T-helper 1 cell treated with Interleukin-12 subunit alpha and Interleukin-12 subunit beta and Interleukin-4 antibody, amounts not matched to agents 30 μg/mL and 1 μg/mL, for 36 hours (primary cell): Measurements from ENCODE around the gene CHRNA1.

Experiments
- H3K27ac Mint-ChIP-seq: one replicate; pipeline ENCODE4 v1.8.0; 2021; ENCODE audit warnings: mild to moderate bottlenecking, mixed read lengths
- H3K27me3 Mint-ChIP-seq: one replicate; pipeline ENCODE4 v1.8.0; 2021; ENCODE audit warnings: low read depth, mixed read lengths
- H3K36me3 Mint-ChIP-seq: one replicate; pipeline ENCODE4 v1.8.0; 2021; ENCODE audit warnings: low read depth, mixed read lengths
- H3K4me1 Mint-ChIP-seq: one replicate; pipeline ENCODE4 v1.8.0; 2021; ENCODE audit warnings: low read depth, mixed read lengths
- H3K4me3 Mint-ChIP-seq: one replicate; pipeline ENCODE4 v1.8.0; 2021; ENCODE audit warnings: mild to moderate bottlenecking, moderate library complexity, mixed read lengths
- H3K9me3 Mint-ChIP-seq: one replicate; pipeline ENCODE4 v1.8.0; 2021; ENCODE audit warnings: mixed read lengths

Gene CHRNA1

GRCh38 chr2:174759381-174760065, 4.7 kb downstream of the CHRNA1 start:
- no peak overlapping the region for H3K4me3 Mint-ChIP-seq
- H3K36me3 Mint-ChIP-seq: no peaks in the 10 kb centered on the region
- no peak overlapping the region for H3K27ac Mint-ChIP-seq
- peaks cover 9% of the 10 kb centered on the region for H3K27me3 Mint-ChIP-seq
- H3K9me3 Mint-ChIP-seq: no peaks in the 10 kb centered on the region
- peaks cover 2% of the 10 kb centered on the region for H3K4me1 Mint-ChIP-seq

- Mint-ChIP-seq H3K4me1 (peaks cover 13% of the 10 kb centered on the region), H3K36me3 (no peaks in the 10 kb centered on the region), H3K27me3 (peaks cover 9% of the 10 kb centered on the region), H3K9me3 (no peaks in the 10 kb centered on the region), H3K4me3 (no peak overlapping the region), H3K27ac (no peak overlapping the region)
These were observed 7.5 kb downstream of the CHRNA1 start for GRCh38 chr2:174756743-174757142.

- Mint-ChIP-seq H3K4me3 (no peak overlapping the region), H3K27ac (peak overlapping the region; percentile 71), H3K9me3 (no peaks in the 10 kb centered on the region), H3K27me3 (peaks cover 18% of the 10 kb centered on the region), H3K4me1 (peaks cover 28% of the 10 kb centered on the region), H3K36me3 (no peaks in the 10 kb centered on the region)
These were observed 11.1 kb downstream of the CHRNA1 start for GRCh38 chr2:174753038-174753633.

- Mint-ChIP-seq H3K36me3 (no peaks in the 10 kb centered on the region), H3K9me3 (no peaks in the 10 kb centered on the region), H3K27me3 (peaks cover 23% of the 10 kb centered on the region), H3K27ac (peak overlapping the region; percentile 71), H3K4me3 (peak overlapping the region; percentile 57), H3K4me1 (peaks cover 28% of the 10 kb centered on the region)
These were observed 11.8 kb downstream of the CHRNA1 start for GRCh38 chr2:174752403-174753037.

- no peaks in the 10 kb centered on the region for H3K36me3 Mint-ChIP-seq
- H3K4me1 Mint-ChIP-seq: peaks cover 28% of the 10 kb centered on the region
- peaks cover 29% of the 10 kb centered on the region for H3K27me3 Mint-ChIP-seq
- no peaks in the 10 kb centered on the region for H3K9me3 Mint-ChIP-seq
- H3K4me3 Mint-ChIP-seq: peak overlapping the region; percentile 41
- H3K27ac Mint-ChIP-seq: peak overlapping the region; percentile 16
These were observed 13.3 kb downstream of the CHRNA1 start for GRCh38 chr2:174750923-174751441.

GRCh38 chr2:174749793-174750192, 14.5 kb downstream of the CHRNA1 start:
- Mint-ChIP-seq H3K27me3 (peaks cover 29% of the 10 kb centered on the region), H3K9me3 (no peaks in the 10 kb centered on the region), H3K4me1 (peaks cover 28% of the 10 kb centered on the region), H3K27ac (no peak overlapping the region), H3K36me3 (no peaks in the 10 kb centered on the region), H3K4me3 (no peak overlapping the region)

- Mint-ChIP-seq H3K4me3 (no peak overlapping the region), H3K27me3 (peaks cover 31% of the 10 kb centered on the region), H3K9me3 (no peaks in the 10 kb centered on the region), H3K4me1 (peaks cover 28% of the 10 kb centered on the region), H3K36me3 (no peaks in the 10 kb centered on the region), H3K27ac (no peak overlapping the region)
These were observed 15.3 kb downstream of the CHRNA1 start for GRCh38 chr2:174748948-174749347.

- Mint-ChIP-seq H3K27me3 (peaks cover 33% of the 10 kb centered on the region), H3K36me3 (no peaks in the 10 kb centered on the region), H3K4me3 (no peak overlapping the region), H3K9me3 (no peaks in the 10 kb centered on the region), H3K27ac (no peak overlapping the region), H3K4me1 (peaks cover 4% of the 10 kb centered on the region)
These were observed 19.1 kb downstream of the CHRNA1 start for GRCh38 chr2:174745142-174745541.

GRCh38 chr2:174744111-174744510, 20.2 kb downstream of the CHRNA1 start:
- H3K4me3 Mint-ChIP-seq: no peak overlapping the region
- no peaks in the 10 kb centered on the region for H3K9me3 Mint-ChIP-seq
- H3K27me3 Mint-ChIP-seq: peaks cover 28% of the 10 kb centered on the region
- no peaks in the 10 kb centered on the region for H3K4me1 Mint-ChIP-seq
- no peak overlapping the region for H3K27ac Mint-ChIP-seq
- no peaks in the 10 kb centered on the region for H3K36me3 Mint-ChIP-seq

- Mint-ChIP-seq H3K27ac (no peak overlapping the region), H3K4me1 (no peaks in the 10 kb centered on the region), H3K9me3 (no peaks in the 10 kb centered on the region), H3K36me3 (no peaks in the 10 kb centered on the region), H3K27me3 (peaks cover 23% of the 10 kb centered on the region), H3K4me3 (no peak overlapping the region)
These were observed 23.6 kb downstream of the CHRNA1 start for GRCh38 chr2:174740721-174741120.

- no peak overlapping the region for H3K27ac Mint-ChIP-seq
- H3K4me3 Mint-ChIP-seq: no peak overlapping the region
- peaks cover 35% of the 10 kb centered on the region for H3K27me3 Mint-ChIP-seq
- H3K9me3 Mint-ChIP-seq: no peaks in the 10 kb centered on the region
- no peaks in the 10 kb centered on the region for H3K4me1 Mint-ChIP-seq
- H3K36me3 Mint-ChIP-seq: no peaks in the 10 kb centered on the region
These were observed 25.4 kb downstream of the CHRNA1 start for GRCh38 chr2:174738841-174739240.

GRCh38 chr2:174731546-174731945, 32.7 kb downstream of the CHRNA1 start:
- H3K36me3 Mint-ChIP-seq: no peaks in the 10 kb centered on the region
- H3K9me3 Mint-ChIP-seq: no peaks in the 10 kb centered on the region
- H3K27ac Mint-ChIP-seq: no peak overlapping the region
- peaks cover 75% of the 10 kb centered on the region for H3K27me3 Mint-ChIP-seq
- H3K4me3 Mint-ChIP-seq: no peak overlapping the region
- peaks cover 14% of the 10 kb centered on the region for H3K4me1 Mint-ChIP-seq

- no peak overlapping the region for H3K27ac Mint-ChIP-seq
These were observed 33.6 kb downstream of the CHRNA1 start for GRCh38 chr2:174730698-174731018.

GRCh38 chr2:174729797-174730697, 34.2 kb downstream of the CHRNA1 start:
- Mint-ChIP-seq H3K27ac (peak overlapping the region; percentile 22), H3K4me1 (peaks cover 19% of the 10 kb centered on the region), H3K4me3 (peak overlapping the region; percentile 79), H3K9me3 (no peaks in the 10 kb centered on the region), H3K27me3 (peaks cover 82% of the 10 kb centered on the region), H3K36me3 (no peaks in the 10 kb centered on the region)

More at GRCh38 chr2:174730698-174731018, 33.6 kb downstream of the CHRNA1 start:
- peak overlapping the region; percentile 79 for H3K4me3 Mint-ChIP-seq
- no peaks in the 10 kb centered on the region for H3K36me3 Mint-ChIP-seq
- H3K27me3 Mint-ChIP-seq: peaks cover 84% of the 10 kb centered on the region
- H3K4me1 Mint-ChIP-seq: peaks cover 19% of the 10 kb centered on the region
- H3K9me3 Mint-ChIP-seq: no peaks in the 10 kb centered on the region
